ENCODE results near the gene CAMK2D. TPM values are rescaled to one million over a fixed set of nuclear protein-coding genes. Genes with fewer than 3 reads are reported as not detected.

Gene CAMK2D
- total RNA-seq, 1 experiment from 2014 or later: 9.0 TPM

- Histone ChIP-seq H3K4ac (ENCODE audit: low read depth, low read length) (no peak overlapping the region), H3K9me3 (ENCODE audit: control insufficient read depth, low read depth, low read length) (no peaks in the 10 kb centered on the region), H4K20me1 (ENCODE audit: control insufficient read depth, insufficient read depth, insufficient read length) (no peaks in the 10 kb centered on the region), H3K23me2 (ENCODE audit: insufficient read length, low read depth, low read length, poor library complexity, severe bottlenecking) (no peaks in the 10 kb centered on the region), H2AK5ac (ENCODE audit: insufficient read length, low read length) (no peak overlapping the region), H3K27me3 (ENCODE audit: insufficient read depth, low read length) (no peaks in the 10 kb centered on the region), H3K27ac (ENCODE audit: insufficient read length, low read depth, low read length) (no peak overlapping the region), H2AFZ (ENCODE audit: low read length) (no peak overlapping the region), H2BK120ac (ENCODE audit: low read depth, low read length, poor library complexity, severe bottlenecking) (no peak overlapping the region), H3T11ph (ENCODE audit: low read length) (no peak overlapping the region), H3K56ac (ENCODE audit: insufficient read length, low read depth, low read length) (no peak overlapping the region), H3K79me1 (ENCODE audit: insufficient read depth, low read depth, low read length, poor library complexity, severe bottlenecking) (no peaks in the 10 kb centered on the region), H4K8ac (replicated peaks; ENCODE audit: insufficient read length, low read depth, low read length) (no peak overlapping the region), H4K5ac (ENCODE audit: insufficient read length, low read depth, low read length) (no peak overlapping the region), H3K14ac (ENCODE audit: insufficient read depth, low read length) (no peak overlapping the region), H3K23ac (ENCODE audit: insufficient read length, low read depth, low read length) (no peak overlapping the region), H2BK20ac (ENCODE audit: low read depth, low read length, poor library complexity, severe bottlenecking) (no peak overlapping the region), H3K9ac (ENCODE audit: extremely low read depth, insufficient read length, low read length) (no peak overlapping the region), H4K91ac (ENCODE audit: insufficient read length, low read depth, low read length) (no peak overlapping the region), H3K4me1 (ENCODE audit: insufficient read depth, low read length) (no peaks in the 10 kb centered on the region), H3K4me2 (ENCODE audit: insufficient read depth, insufficient read length, low read length) (no peak overlapping the region), H3K79me2 (ENCODE audit: insufficient read depth, low read length) (no peaks in the 10 kb centered on the region), H2BK12ac (ENCODE audit: insufficient read length, low read depth, low read length) (no peak overlapping the region), H2BK5ac (ENCODE audit: insufficient read length, low read length) (no peak overlapping the region), H3K18ac (ENCODE audit: insufficient read length, low read depth, low read length) (no peak overlapping the region), H2BK15ac (ENCODE audit: low read depth, low read length) (no peak overlapping the region)
- H3K27ac Mint-ChIP-seq: no peak overlapping the region
- H3K27me3 Mint-ChIP-seq (ENCODE audit: low read depth): no peaks in the 10 kb centered on the region
- no peaks in the 10 kb centered on the region for H3K9me3 Mint-ChIP-seq
- H3K36me3 Mint-ChIP-seq (ENCODE audit: insufficient read depth in 1 of 3, low read depth in 3 of 3): no peaks in the 10 kb centered on the region
- H3K4me3 Mint-ChIP-seq: no peak overlapping the region
- no peak for TF ChIP-seq CTCF (conservative IDR thresholded peaks at IDR 0.05)
- no peaks in the 10 kb centered on the region for H3K4me1 Mint-ChIP-seq
- no CpG with 5 or more reads among the region's 2 CpGs for WGBS (ENCODE audit: extremely low coverage, insufficient read length, low lambda C conversion rate)
- no peak for DNase-seq
These were observed 139.9 kb downstream of the CAMK2D start for GRCh38 chr4:113621633-113622032.
